ENCODE measurements around the gene MSI2.

MSI2 gene

GRCh38 chr17:57391076-57391825, 134.9 kb downstream of the MSI2 start:
- no peak overlapping the region for H3K9ac ChIP-seq (ENCODE audit: low read length)
- H3K27ac ChIP-seq (ENCODE audit: low read depth, low read length, poor library complexity, severe bottlenecking): no peak overlapping the region
- TF ChIP-seq CTCF (IDR thresholded peaks at IDR 0.05; ENCODE audit: low read length): no peak
- no peak for TF ChIP-seq EZH2 (IDR thresholded peaks at IDR 0.05; ENCODE audit: borderline replicate concordance, low read length)
- H3K36me3 ChIP-seq (ENCODE audit: insufficient read depth, low read length): peaks cover 71% of the 10 kb centered on the region
- no peak overlapping the region for H2AFZ ChIP-seq (ENCODE audit: low read length)
- no peak overlapping the region for H3K4me2 ChIP-seq (ENCODE audit: low read length)
- H4K20me1 ChIP-seq (ENCODE audit: insufficient read depth, low read length): no peaks in the 10 kb centered on the region
- H3F3A ChIP-seq (ENCODE audit: insufficient read depth, low read length): no peaks in the 10 kb centered on the region
- peaks cover 14% of the 10 kb centered on the region; the same call in 1 of the 2 replicates for H3K9me3 ChIP-seq (ENCODE audit: low read length)
- peaks cover 46% of the 10 kb centered on the region for H3K79me2 ChIP-seq (ENCODE audit: insufficient read depth, low read length)
- no peak overlapping the region for H3K4me3 ChIP-seq (ENCODE audit: low read depth, low read length, poor library complexity, severe bottlenecking)
- no peaks in the 10 kb centered on the region for H3K9me2 ChIP-seq (ENCODE audit: low read depth, low read length)
- H3K4me1 ChIP-seq (ENCODE audit: insufficient read depth, low read length, severe bottlenecking): no peaks in the 10 kb centered on the region
- H3K27me3 ChIP-seq (ENCODE audit: insufficient read depth, low read length): no peaks in the 10 kb centered on the region

GRCh38 chr17:57391857-57392471, 135.6 kb downstream of the MSI2 start:
- no peak overlapping the region for H3K27ac ChIP-seq (ENCODE audit: low read depth, low read length, poor library complexity, severe bottlenecking)
- H3K4me1 ChIP-seq (ENCODE audit: insufficient read depth, low read length, severe bottlenecking): no peaks in the 10 kb centered on the region
- no peak overlapping the region for H2AFZ ChIP-seq (ENCODE audit: low read length)
- TF ChIP-seq CTCF (IDR thresholded peaks at IDR 0.05; ENCODE audit: low read length) (no peak), EZH2 (IDR thresholded peaks at IDR 0.05; ENCODE audit: borderline replicate concordance, low read length) (no peak)
- peaks cover 47% of the 10 kb centered on the region for H3K79me2 ChIP-seq (ENCODE audit: insufficient read depth, low read length)
- no peak overlapping the region for H3K4me3 ChIP-seq (ENCODE audit: low read depth, low read length, poor library complexity, severe bottlenecking)
- no peaks in the 10 kb centered on the region for H4K20me1 ChIP-seq (ENCODE audit: insufficient read depth, low read length)
- no peak overlapping the region for H3K4me2 ChIP-seq (ENCODE audit: low read length)
- H3K9ac ChIP-seq (ENCODE audit: low read length): no peak overlapping the region
- H3F3A ChIP-seq (ENCODE audit: insufficient read depth, low read length): no peaks in the 10 kb centered on the region
- H3K27me3 ChIP-seq (ENCODE audit: insufficient read depth, low read length): no peaks in the 10 kb centered on the region
- H3K9me3 ChIP-seq (ENCODE audit: low read length): peaks cover 11% of the 10 kb centered on the region; the same call in 1 of the 2 replicates
- peaks cover 71% of the 10 kb centered on the region for H3K36me3 ChIP-seq (ENCODE audit: insufficient read depth, low read length)
- H3K9me2 ChIP-seq (ENCODE audit: low read depth, low read length): no peaks in the 10 kb centered on the region

GRCh38 chr17:57393368-57393767, 137.0 kb downstream of the MSI2 start:
- Histone ChIP-seq H4K20me1 (ENCODE audit: insufficient read depth, low read length) (no peaks in the 10 kb centered on the region), H3K79me2 (ENCODE audit: insufficient read depth, low read length) (peaks cover 36% of the 10 kb centered on the region), H3K36me3 (ENCODE audit: insufficient read depth, low read length) (peaks cover 63% of the 10 kb centered on the region)

More at GRCh38 chr17:57393368-57393767, 137.0 kb downstream of the MSI2 start:
- TF ChIP-seq EZH2 (IDR thresholded peaks at IDR 0.05; ENCODE audit: borderline replicate concordance, low read length): no peak
- Histone ChIP-seq H3K4me3 (ENCODE audit: low read depth, low read length, poor library complexity, severe bottlenecking) (no peak overlapping the region), H3K27me3 (ENCODE audit: insufficient read depth, low read length) (no peaks in the 10 kb centered on the region), H2AFZ (ENCODE audit: low read length) (no peak overlapping the region), H3K27ac (ENCODE audit: low read depth, low read length, poor library complexity, severe bottlenecking) (no peak overlapping the region), H3K4me2 (ENCODE audit: low read length) (no peak overlapping the region), H3K9me2 (ENCODE audit: low read depth, low read length) (no peaks in the 10 kb centered on the region), H3K9ac (ENCODE audit: low read length) (no peak overlapping the region), H3K4me1 (ENCODE audit: insufficient read depth, low read length, severe bottlenecking) (peaks cover 6% of the 10 kb centered on the region), H3F3A (ENCODE audit: insufficient read depth, low read length) (no peaks in the 10 kb centered on the region), H3K9me3 (ENCODE audit: low read length) (0 out of 2 replicates have a peak, but pooled peaks cover 7% of the 10 kb centered on the region)
